GM10248 (cell line): ENCODE data around the gene GPC6.

Source experiments
- CTCF ChIA-PET: fragments of 300-600 bp; sonication (Branson Sonifier 250); formaldehyde crosslinking; extraction: SDS; loops from one replicate; lab custom pipeline; 2021; ENCODE audit warnings: antibody characterized with exemption; lab: Yijun Ruan, JAX
- POLR2A ChIA-PET: fragments of 350-650 bp; sonication (Branson Sonifier 250); formaldehyde crosslinking; extraction: SDS; loops from one replicate; lab custom pipeline; 2020; ENCODE audit warnings: antibody characterized with exemption; lab: Yijun Ruan, JAX
- DNase-seq: peaks from one replicate; pipeline ENCODE4 v3.0.0; 2012; ENCODE audit errors: extremely low spot score
- CTCF ChIP-seq: IDR thresholded peaks from 2 replicates; pipeline ENCODE4 v1.5.1; 2012; ENCODE audit warnings: mild to moderate bottlenecking, low read depth; ENCODE audit errors: extremely low read depth, missing control alignments, control extremely low read depth

Gene GPC6

GRCh38 chr13:94140027-94140426 is 913.4 kb downstream of the GPC6 start:
- no peak for DNase-seq
- TF ChIP-seq CTCF: no peak
- CTCF ChIA-PET: interaction anchor here (1.2 to 2.2 kb wide), 2 partner anchors 11 to 12 kb away, joined by 3 to 9 read pairs; no protein-coding TSS in a partner anchor
- POLR2A ChIA-PET: no interaction called here

- POLR2A ChIA-PET: no interaction called here
These were observed 913.9 kb downstream of the GPC6 start for GRCh38 chr13:94140511-94140910.

GRCh38 chr13:94143624-94144350 is 917.2 kb downstream of the GPC6 start:
- ChIA-PET CTCF (no interaction called here), POLR2A (no interaction called here)
- no peak for DNase-seq
- no peak for TF ChIP-seq CTCF

More at GRCh38 chr13:94140511-94140910, 913.9 kb downstream of the GPC6 start:
- no peak for DNase-seq
- CTCF ChIA-PET: interaction anchor here (0.9 to 2.2 kb wide), 3 partner anchors 11 to 221 kb away, joined by 3 to 9 read pairs (median 3); no protein-coding TSS in a partner anchor
- TF ChIP-seq CTCF: no peak

- DNase-seq: no peak
- no peak for TF ChIP-seq CTCF
- CTCF ChIA-PET: no interaction called here
- POLR2A ChIA-PET: no interaction called here
These were observed 919.4 kb downstream of the GPC6 start for GRCh38 chr13:94145966-94146365.

GRCh38 chr13:94153586-94153985 is 927.0 kb downstream of the GPC6 start:
- CTCF ChIA-PET: no interaction called here
- no peak for TF ChIP-seq CTCF
- POLR2A ChIA-PET: no interaction called here
- no peak for DNase-seq

- no peak for DNase-seq
- POLR2A ChIA-PET: no interaction called here
- TF ChIP-seq CTCF: no peak
- CTCF ChIA-PET: no interaction called here
These were observed 927.8 kb downstream of the GPC6 start for GRCh38 chr13:94154367-94154766.
